ENCODE data around the gene NHS.

Gene NHS

DNA sequence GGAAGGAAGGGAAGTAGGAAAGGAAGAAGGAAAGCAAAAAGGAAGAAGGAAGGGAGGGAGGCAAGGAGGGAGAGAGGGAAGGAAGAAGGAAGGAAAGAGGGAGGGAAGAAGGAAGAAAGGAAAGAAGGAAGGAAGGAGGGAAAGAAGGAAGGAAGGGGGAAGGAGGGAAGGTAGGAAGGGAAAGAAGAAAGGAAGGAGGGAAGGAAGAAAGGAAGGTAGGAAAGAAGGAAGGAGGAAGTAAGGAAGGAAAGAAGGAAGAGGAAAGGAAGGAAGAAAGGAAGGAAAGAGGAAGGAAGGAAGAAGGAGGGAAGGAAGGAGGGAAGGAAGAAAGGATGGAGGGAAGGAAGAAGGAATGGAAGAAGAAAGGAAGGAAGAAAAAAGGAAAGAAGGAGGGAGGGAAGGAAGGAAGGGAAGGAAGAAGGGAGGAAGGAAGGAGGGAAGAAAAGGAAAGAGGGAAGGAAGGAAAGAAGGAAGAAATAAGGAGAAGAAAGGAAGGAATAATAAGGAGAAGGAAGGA, 343.7 kb downstream of the NHS start:
- TF ChIP-seq CTCF (conservative IDR thresholded peaks at IDR 0.05), result no peak
- H3K27ac ChIP-seq, result no peak overlapping the region

DNA sequence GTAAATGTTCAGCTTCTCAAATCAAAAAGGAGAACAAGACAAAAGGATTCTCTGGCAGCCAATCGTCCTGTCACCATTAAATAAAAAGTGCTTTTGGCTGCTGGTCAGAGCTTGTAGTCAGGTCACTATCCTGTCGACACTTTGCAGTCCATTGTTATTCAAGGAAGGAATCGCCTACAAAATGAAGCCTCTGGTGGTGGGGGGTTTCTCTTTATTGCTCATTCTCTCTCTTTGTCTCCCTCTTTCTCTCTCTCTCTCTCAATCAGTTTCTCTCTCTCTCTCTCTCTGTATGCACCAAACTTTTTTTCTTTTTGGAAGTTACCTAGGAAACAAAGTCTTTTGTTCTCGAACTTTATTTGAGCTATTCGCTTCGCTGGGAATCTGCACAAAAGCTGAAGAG, 344.7 kb downstream of the NHS start:
- TF ChIP-seq CTCF (conservative IDR thresholded peaks at IDR 0.05), result no peak
- no peak overlapping the region for H3K27ac ChIP-seq

DNA sequence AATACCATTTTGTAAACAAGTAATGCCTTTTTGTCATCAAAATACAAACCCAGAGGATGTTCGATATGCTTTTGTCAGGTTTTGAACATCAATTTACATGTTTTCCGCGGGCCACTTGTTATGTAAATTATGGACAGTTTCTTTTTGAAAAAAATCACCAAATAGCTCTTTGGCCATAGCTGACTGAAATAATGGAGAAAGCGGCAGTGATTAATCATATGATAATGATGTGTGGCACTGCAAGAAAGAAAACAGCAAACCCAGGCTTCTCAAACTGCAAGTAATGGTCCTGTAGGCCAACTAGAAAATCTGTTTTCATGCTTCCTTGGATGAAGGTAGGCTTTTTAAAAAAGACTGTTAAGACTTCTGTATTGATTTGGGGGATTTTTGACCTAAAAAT, 346.7 kb downstream of the NHS start:
- H3K27ac ChIP-seq, result no peak overlapping the region

DNA sequence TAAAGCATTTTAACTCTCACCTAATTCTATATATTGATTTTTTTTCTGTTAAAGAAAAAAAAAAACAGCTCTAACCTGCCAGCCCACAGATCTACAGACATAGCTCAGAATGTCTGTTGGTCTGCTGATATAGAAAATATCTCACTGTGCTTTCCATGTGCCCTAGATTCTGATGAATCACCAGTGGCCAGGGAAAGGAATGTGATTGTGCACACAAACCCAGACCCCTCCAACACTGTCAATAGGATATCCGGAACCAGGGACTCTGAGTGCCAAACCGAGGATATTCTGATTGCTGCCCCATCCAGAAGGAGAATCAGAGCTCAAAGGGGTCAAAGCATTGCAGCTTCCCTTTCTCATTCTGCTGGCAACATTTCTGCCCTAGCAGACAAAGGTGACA, 350.2 kb downstream of the NHS start:
- no peak overlapping the region for H3K27ac ChIP-seq
- no peak for TF ChIP-seq CTCF (conservative IDR thresholded peaks at IDR 0.05)

More for the DNA sequence above, 346.7 kb downstream of the NHS start:
- no peak for TF ChIP-seq CTCF (conservative IDR thresholded peaks at IDR 0.05)

- no peak overlapping the region for H3K27ac ChIP-seq
- TF ChIP-seq CTCF (conservative IDR thresholded peaks at IDR 0.05), result no peak
These were observed 357.3 kb downstream of the NHS start for GRCh38 chrX:17732138-17732783.

GRCh38 chrX:17735406-17735805, 360.4 kb downstream of the NHS start:
- H3K27ac ChIP-seq, result peak overlapping the region; percentile 88
- no peak for TF ChIP-seq CTCF (conservative IDR thresholded peaks at IDR 0.05)

DNA sequence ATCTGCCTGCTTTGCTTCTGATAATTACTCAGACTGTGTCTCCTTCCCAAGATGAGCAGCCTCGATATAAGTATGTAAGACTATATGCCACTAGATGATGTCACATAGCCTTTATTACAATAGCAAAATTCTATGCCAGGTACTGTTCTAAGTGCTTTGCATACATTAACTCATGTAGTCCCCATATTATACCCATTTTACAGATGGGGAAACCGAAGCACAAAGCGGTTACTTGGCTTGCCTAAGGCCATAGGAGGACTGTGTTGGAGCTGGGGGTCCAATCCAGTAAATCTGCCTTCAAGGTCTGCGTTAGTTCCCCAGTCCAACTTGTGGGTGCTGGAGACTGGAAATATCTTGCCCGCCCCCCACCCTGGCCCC, 361.5 kb downstream of the NHS start:
- TF ChIP-seq CTCF (conservative IDR thresholded peaks at IDR 0.05), result no peak
- H3K27ac ChIP-seq, result peak overlapping the region; percentile 88
